Left colon (tissue), 2 donors: Measurements from ENCODE around the gene S100B. TPM values are rescaled to one million over a fixed set of nuclear protein-coding genes. Genes with fewer than 3 reads are reported as not detected.
A peak's percentile ranks its signal among the peaks of the same experiment; 100 is the strongest.
"Not testable (repeated sequence)": the region's sequence is repeated elsewhere in the genome, so short reads cannot be mapped to it uniquely, and the experiment has no call there.

Experiments
- ATAC-seq: fragments of 200-7000 bp; cut with Tn5 transposase; one replicate; pipeline ENCODE4 v1.9.1; 2020; ENCODE audit warnings: mild to moderate bottlenecking, moderate library complexity
- DNase-seq, 2 donors: peaks; one replicate each; pipeline ENCODE4 v3.0.0-alpha.2; 2020
- intact Hi-C, 2 donors: fragments of 100-400 bp; cut with DNase I in 1 of 2; cut with micrococcal nuclease in 1 of 2; formaldehyde crosslinking; loops; one replicate each; pipeline versions ENCODE4 v1.11.2 to v1.14.0; 2022; cut with DNase I, micrococcal nuclease
- total RNA-seq, 2 donors: library from RNA; stranded (reverse); fragmentation: NEBNext Ultra II Directional; extraction: Animal tissue kit (Norgen Biotek cat#: 25700); gene quantifications; one replicate each; pipeline ENCODE4 v1.2.1, GENCODE V29; 2021
- donor health status: DM: no; HTN: no; CAD: no.
- donor health status: DM: yes; HTN: yes; CAD: no.

Gene S100B
- total RNA-seq, 2 donors from 2014 or later, result 1.0 to 7.4 TPM

GRCh38 chr21:46607636-46608035 is 2.8 kb upstream of the S100B start:
- ATAC-seq, result no peak
- intact Hi-C loops, result no loop called here
- DNase-seq, result no peak

- intact Hi-C loops, result no loop called here
Observed at GRCh38 chr21:46606427-46606813, 1.5 kb upstream of the S100B start.

GRCh38 chr21:46605767-46606426 is 1.0 kb upstream of the S100B start:
- DNase-seq (peak; percentile 39 to 43), ATAC-seq (peak; percentile 26)
- intact Hi-C loops, result no loop called here

More at GRCh38 chr21:46606427-46606813, 1.5 kb upstream of the S100B start:
- DNase-seq (no peak), ATAC-seq (no peak)

- DNase-seq (no peak), ATAC-seq (no peak)
- intact Hi-C loops, result no loop called here
Observed at GRCh38 chr21:46604329-46604974, 430 bp downstream of the S100B start.

GRCh38 chr21:46603228-46603627 is 1.7 kb downstream of the S100B start:
- intact Hi-C loops, result no loop called here
- ATAC-seq (peak; percentile 73), DNase-seq (no peak)

- DNase-seq (no peak), ATAC-seq (no peak)
- intact Hi-C loops, result no loop called here
Observed at GRCh38 chr21:46600978-46601377, 3.9 kb downstream of the S100B start.

- DNase-seq, result no peak
- no peak for ATAC-seq
- intact Hi-C loops, result no loop called here
Observed at GRCh38 chr21:46600305-46600704, 4.6 kb downstream of the S100B start.

GRCh38 chr21:46598581-46599572 is 6.0 kb downstream of the S100B start:
- ATAC-seq (no peak), DNase-seq (no peak)
- intact Hi-C loops, result no loop called here

GRCh38 chr21:46597896-46598343 is 7.0 kb downstream of the S100B start:
- DNase-seq, result no peak
- no peak for ATAC-seq
- intact Hi-C loops, result no loop called here

- DNase-seq (no peak), ATAC-seq (no peak)
- intact Hi-C loops, result no loop called here
Observed at GRCh38 chr21:46597031-46597430, 7.9 kb downstream of the S100B start.

GRCh38 chr21:46596201-46596600 is 8.7 kb downstream of the S100B start:
- ATAC-seq (no peak), DNase-seq (no peak)
- intact Hi-C loops, result no loop called here

- DNase-seq (no peak), ATAC-seq (no peak)
- intact Hi-C loops, result no loop called here
Observed at GRCh38 chr21:46594276-46594675, 10.6 kb downstream of the S100B start.

GRCh38 chr21:46585191-46585953 is 19.5 kb downstream of the S100B start:
- ATAC-seq (peak; percentile 36), DNase-seq (peak in 1 of 2 donors; percentile 40)
- intact Hi-C loops, result no loop called here

- no peak for DNase-seq
- no peak for ATAC-seq
- intact Hi-C loops, result no loop called here
Observed at GRCh38 chr21:46581780-46582307, 23.0 kb downstream of the S100B start.

- DNase-seq, ATAC-seq, intact Hi-C loops: not testable (repeated sequence)
Observed at GRCh38 chr21:46579394-46579793, 25.5 kb downstream of the S100B start.

- ATAC-seq, DNase-seq, intact Hi-C loops: not testable (repeated sequence)
Observed at GRCh38 chr21:46577786-46578185, 27.1 kb downstream of the S100B start.

- intact Hi-C loops, result no loop called here
- DNase-seq, result no peak
- no peak for ATAC-seq
Observed at GRCh38 chr21:46572850-46573249, 32.0 kb downstream of the S100B start.

- ATAC-seq (no peak), DNase-seq (no peak)
- intact Hi-C loops, result no loop called here
Observed at GRCh38 chr21:46570631-46571030, 34.3 kb downstream of the S100B start.
